HEK293 (cell line): ENCODE measurements around the gene ITGA2.

ENCODE experiments used
- GLIS2 ChIP-seq: fragments of 450-650 bp; formaldehyde crosslinking; IDR thresholded peaks from 2 replicates; pipeline ENCODE4 v1.5.1; 2016; ENCODE audit warnings: missing biosample characterization, missing genetic modification characterization
- IKZF3 ChIP-seq: fragments of 450-650 bp; IDR thresholded peaks from 2 replicates; pipeline ENCODE4 v1.5.0; 2018; ENCODE audit warnings: missing biosample characterization, mild to moderate bottlenecking, missing genetic modification characterization, moderate library complexity
- MZF1 ChIP-seq: fragments of 450-650 bp; formaldehyde crosslinking; IDR thresholded peaks from 2 replicates; pipeline ENCODE4 v1.5.1; 2017; ENCODE audit warnings: missing biosample characterization, missing genetic modification characterization, borderline replicate concordance
- OSR2 ChIP-seq: fragments of 450-650 bp; formaldehyde crosslinking; IDR thresholded peaks from 2 replicates; pipeline ENCODE4 v1.5.1; 2016; ENCODE audit warnings: missing biosample characterization, missing genetic modification characterization
- OVOL3 ChIP-seq: fragments of 450-650 bp; formaldehyde crosslinking; IDR thresholded peaks from 2 replicates; pipeline ENCODE4 v1.5.1; 2016; ENCODE audit warnings: missing biosample characterization, missing genetic modification characterization
- RBAK ChIP-seq: fragments of 450-650 bp; formaldehyde crosslinking; IDR thresholded peaks from 2 replicates; pipeline ENCODE4 v1.5.1; 2016; ENCODE audit warnings: missing biosample characterization, missing genetic modification characterization
- YY2 ChIP-seq: fragments of 450-650 bp; formaldehyde crosslinking; IDR thresholded peaks from 2 replicates; pipeline ENCODE4 v1.5.1; 2016; ENCODE audit warnings: missing biosample characterization, missing genetic modification characterization
- ZBTB21 ChIP-seq: fragments of 450-650 bp; formaldehyde crosslinking; IDR thresholded peaks from 2 replicates; pipeline ENCODE4 v1.5.1; 2017; ENCODE audit warnings: missing biosample characterization, missing genetic modification characterization
- ZBTB7A ChIP-seq: fragments of 450-650 bp; formaldehyde crosslinking; IDR thresholded peaks from 2 replicates; pipeline ENCODE4 v1.5.1; 2016; ENCODE audit warnings: low read depth, missing biosample characterization, missing genetic modification characterization
- ZEB2 ChIP-seq: fragments of 450-650 bp; formaldehyde crosslinking; IDR thresholded peaks from 2 replicates; pipeline ENCODE4 v1.5.1; 2016; ENCODE audit warnings: missing biosample characterization, missing genetic modification characterization
- ZNF146 ChIP-seq: fragments of 450-650 bp; formaldehyde crosslinking; IDR thresholded peaks from 2 replicates; pipeline ENCODE4 v1.5.1; 2016; ENCODE audit warnings: missing biosample characterization, missing genetic modification characterization
- ZNF184 ChIP-seq: fragments of 450-650 bp; IDR thresholded peaks from 2 replicates; pipeline ENCODE4 v1.5.1; 2018; ENCODE audit warnings: missing biosample characterization, mild to moderate bottlenecking, missing genetic modification characterization
- ZNF214 ChIP-seq: fragments of 450-650 bp; formaldehyde crosslinking; IDR thresholded peaks from 2 replicates; pipeline ENCODE4 v1.5.1; 2017; ENCODE audit warnings: missing biosample characterization, mild to moderate bottlenecking, missing genetic modification characterization, borderline replicate concordance
- ZNF23 ChIP-seq: fragments of 450-650 bp; formaldehyde crosslinking; IDR thresholded peaks from 2 replicates; pipeline ENCODE4 v1.5.1; 2016; ENCODE audit warnings: missing biosample characterization, missing genetic modification characterization, borderline replicate concordance
- ZNF239 ChIP-seq: fragments of 450-650 bp; formaldehyde crosslinking; IDR thresholded peaks from 2 replicates; pipeline ENCODE4 v1.5.1; 2016; ENCODE audit warnings: missing biosample characterization, missing genetic modification characterization
- ZNF292 ChIP-seq: fragments of 450-650 bp; formaldehyde crosslinking; IDR thresholded peaks from 2 replicates; pipeline ENCODE4 v1.5.1; 2016; ENCODE audit warnings: low read depth, missing biosample characterization, missing genetic modification characterization, borderline replicate concordance
- ZNF341 ChIP-seq: fragments of 450-650 bp; formaldehyde crosslinking; IDR thresholded peaks from 2 replicates; pipeline ENCODE4; 2016; ENCODE audit warnings: low read depth, missing biosample characterization, missing genetic modification characterization
- ZNF350 ChIP-seq: fragments of 450-650 bp; formaldehyde crosslinking; IDR thresholded peaks from 2 replicates; pipeline ENCODE4 v1.5.0; 2017; ENCODE audit warnings: missing biosample characterization, mild to moderate bottlenecking, missing genetic modification characterization
- ZNF366 ChIP-seq: fragments of 450-650 bp; formaldehyde crosslinking; conservative IDR thresholded peaks from 2 replicates; pipeline ENCODE4 v1.5.1; 2016; ENCODE audit warnings: missing biosample characterization, missing genetic modification characterization
- ZNF404 ChIP-seq: fragments of 450-650 bp; formaldehyde crosslinking; IDR thresholded peaks from 2 replicates; pipeline ENCODE4 v1.5.1; 2017; ENCODE audit warnings: missing biosample characterization, missing genetic modification characterization
- ZNF510 ChIP-seq: fragments of 450-650 bp; formaldehyde crosslinking; IDR thresholded peaks from 2 replicates; pipeline ENCODE4 v1.5.1; 2018; ENCODE audit warnings: mild to moderate bottlenecking, missing genetic modification characterization, missing biosample characterization; ENCODE audit not compliant: insufficient replicate concordance
- ZNF561 ChIP-seq: fragments of 450-650 bp; IDR thresholded peaks from 2 replicates; pipeline ENCODE4 v1.5.1; 2018; ENCODE audit warnings: missing biosample characterization, missing genetic modification characterization, borderline replicate concordance
- ZNF585B ChIP-seq: fragments of 450-650 bp; formaldehyde crosslinking; IDR thresholded peaks from 2 replicates; pipeline ENCODE4 v1.5.1; 2016; ENCODE audit warnings: missing biosample characterization, missing genetic modification characterization
- ZNF701 ChIP-seq: fragments of 450-650 bp; formaldehyde crosslinking; IDR thresholded peaks from 2 replicates; pipeline ENCODE4 v1.5.1; 2016; ENCODE audit warnings: missing biosample characterization, missing genetic modification characterization
- ZNF792 ChIP-seq: fragments of 450-650 bp; formaldehyde crosslinking; IDR thresholded peaks from 2 replicates; pipeline ENCODE4 v1.5.1; 2016; ENCODE audit warnings: missing biosample characterization, missing genetic modification characterization
- ZNF837 ChIP-seq: fragments of 450-650 bp; formaldehyde crosslinking; IDR thresholded peaks from 2 replicates; pipeline ENCODE4 v1.5.1; 2016; ENCODE audit warnings: missing biosample characterization, missing genetic modification characterization
- ZNF843 ChIP-seq: fragments of 450-650 bp; formaldehyde crosslinking; IDR thresholded peaks from 2 replicates; pipeline ENCODE4 v1.5.1; 2016; ENCODE audit warnings: missing biosample characterization, missing genetic modification characterization
- ZSCAN23 ChIP-seq: fragments of 450-650 bp; formaldehyde crosslinking; IDR thresholded peaks from 2 replicates; pipeline ENCODE4 v1.5.1; 2016; ENCODE audit warnings: missing biosample characterization, missing genetic modification characterization
- TF ChIP-seq, protein P1 (sequence below): fragments of 450-650 bp; formaldehyde crosslinking; IDR thresholded peaks from 2 replicates; pipeline ENCODE4 v1.5.1; 2017; ENCODE audit warnings: missing biosample characterization, missing genetic modification characterization
- TF ChIP-seq, protein P2 (sequence below): fragments of 450-650 bp; formaldehyde crosslinking; IDR thresholded peaks from 2 replicates; pipeline ENCODE4 v1.5.1; 2016; ENCODE audit warnings: missing biosample characterization, missing genetic modification characterization
- TF ChIP-seq, protein P3 (sequence below): fragments of 450-650 bp; formaldehyde crosslinking; IDR thresholded peaks from 2 replicates; pipeline ENCODE4 v1.5.1; 2016; ENCODE audit warnings: missing biosample characterization, missing genetic modification characterization
- TF ChIP-seq, protein P4 (sequence below): fragments of 450-650 bp; formaldehyde crosslinking; IDR thresholded peaks from 2 replicates; pipeline ENCODE4 v1.5.1; 2017; ENCODE audit warnings: missing biosample characterization, missing genetic modification characterization
- TF ChIP-seq, protein P5 (sequence below): fragments of 450-650 bp; formaldehyde crosslinking; IDR thresholded peaks from 2 replicates; pipeline ENCODE4 v1.5.1; 2016; ENCODE audit warnings: missing biosample characterization, missing genetic modification characterization
- TF ChIP-seq, protein P6 (sequence below): fragments of 450-650 bp; formaldehyde crosslinking; IDR thresholded peaks from 2 replicates; pipeline ENCODE4 v1.5.1; 2016; ENCODE audit warnings: missing biosample characterization, missing genetic modification characterization

The ITGA2 gene

DNA sequence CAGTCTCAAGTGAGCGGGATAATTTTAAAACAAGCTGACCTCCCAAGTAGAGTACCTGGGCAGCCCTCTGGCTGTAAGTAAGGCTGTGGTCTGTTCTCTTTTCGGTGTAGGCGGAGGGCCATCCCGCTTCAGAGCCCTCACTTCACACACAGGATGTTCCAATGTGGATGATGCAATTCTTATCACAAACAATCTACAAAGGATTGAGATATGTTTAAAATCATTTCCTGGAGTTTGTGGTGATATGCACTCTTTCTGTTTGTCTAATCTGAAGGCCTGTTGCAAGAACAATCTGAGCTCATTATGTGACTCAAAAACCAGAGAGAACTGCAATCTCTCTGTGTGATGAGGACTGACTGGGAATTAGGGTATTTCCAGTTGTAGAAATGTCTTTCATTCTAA is 42.5 kb downstream of the ITGA2 start (continued):
- TF ChIP-seq GLIS2 (tag by site-specific recombination): no peak
- no peak for TF ChIP-seq YY2 (tag by site-specific recombination)
- TF ChIP-seq ZNF837 (tag by site-specific recombination): no peak
- TF ChIP-seq, protein P1, sequence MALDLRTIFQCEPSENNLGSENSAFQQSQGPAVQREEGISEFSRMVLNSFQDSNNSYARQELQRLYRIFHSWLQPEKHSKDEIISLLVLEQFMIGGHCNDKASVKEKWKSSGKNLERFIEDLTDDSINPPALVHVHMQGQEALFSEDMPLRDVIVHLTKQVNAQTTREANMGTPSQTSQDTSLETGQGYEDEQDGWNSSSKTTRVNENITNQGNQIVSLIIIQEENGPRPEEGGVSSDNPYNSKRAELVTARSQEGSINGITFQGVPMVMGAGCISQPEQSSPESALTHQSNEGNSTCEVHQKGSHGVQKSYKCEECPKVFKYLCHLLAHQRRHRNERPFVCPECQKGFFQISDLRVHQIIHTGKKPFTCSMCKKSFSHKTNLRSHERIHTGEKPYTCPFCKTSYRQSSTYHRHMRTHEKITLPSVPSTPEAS (tag by site-specific recombination): no peak
- TF ChIP-seq RBAK (tag by site-specific recombination): no peak
- TF ChIP-seq ZNF366 (tag by site-specific recombination): no peak
- TF ChIP-seq ZSCAN23 (tag by site-specific recombination): no peak
- TF ChIP-seq ZNF701 (tag by site-specific recombination): no peak
- TF ChIP-seq IKZF3 (tag by site-specific recombination): no peak
- no peak for TF ChIP-seq ZNF561 (tag by site-specific recombination)
- TF ChIP-seq ZNF239: no peak
- TF ChIP-seq ZEB2: peak; percentile 44; the same call in 1 of the 2 replicates
- TF ChIP-seq, protein P2, sequence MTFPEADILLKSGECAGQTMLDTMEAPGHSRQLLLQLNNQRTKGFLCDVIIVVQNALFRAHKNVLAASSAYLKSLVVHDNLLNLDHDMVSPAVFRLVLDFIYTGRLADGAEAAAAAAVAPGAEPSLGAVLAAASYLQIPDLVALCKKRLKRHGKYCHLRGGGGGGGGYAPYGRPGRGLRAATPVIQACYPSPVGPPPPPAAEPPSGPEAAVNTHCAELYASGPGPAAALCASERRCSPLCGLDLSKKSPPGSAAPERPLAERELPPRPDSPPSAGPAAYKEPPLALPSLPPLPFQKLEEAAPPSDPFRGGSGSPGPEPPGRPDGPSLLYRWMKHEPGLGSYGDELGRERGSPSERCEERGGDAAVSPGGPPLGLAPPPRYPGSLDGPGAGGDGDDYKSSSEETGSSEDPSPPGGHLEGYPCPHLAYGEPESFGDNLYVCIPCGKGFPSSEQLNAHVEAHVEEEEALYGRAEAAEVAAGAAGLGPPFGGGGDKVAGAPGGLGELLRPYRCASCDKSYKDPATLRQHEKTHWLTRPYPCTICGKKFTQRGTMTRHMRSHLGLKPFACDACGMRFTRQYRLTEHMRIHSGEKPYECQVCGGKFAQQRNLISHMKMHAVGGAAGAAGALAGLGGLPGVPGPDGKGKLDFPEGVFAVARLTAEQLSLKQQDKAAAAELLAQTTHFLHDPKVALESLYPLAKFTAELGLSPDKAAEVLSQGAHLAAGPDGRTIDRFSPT (tag by site-specific recombination): no peak
- no peak for TF ChIP-seq ZNF843 (tag by site-specific recombination)
- TF ChIP-seq ZNF341: no peak
- TF ChIP-seq, protein P3, sequence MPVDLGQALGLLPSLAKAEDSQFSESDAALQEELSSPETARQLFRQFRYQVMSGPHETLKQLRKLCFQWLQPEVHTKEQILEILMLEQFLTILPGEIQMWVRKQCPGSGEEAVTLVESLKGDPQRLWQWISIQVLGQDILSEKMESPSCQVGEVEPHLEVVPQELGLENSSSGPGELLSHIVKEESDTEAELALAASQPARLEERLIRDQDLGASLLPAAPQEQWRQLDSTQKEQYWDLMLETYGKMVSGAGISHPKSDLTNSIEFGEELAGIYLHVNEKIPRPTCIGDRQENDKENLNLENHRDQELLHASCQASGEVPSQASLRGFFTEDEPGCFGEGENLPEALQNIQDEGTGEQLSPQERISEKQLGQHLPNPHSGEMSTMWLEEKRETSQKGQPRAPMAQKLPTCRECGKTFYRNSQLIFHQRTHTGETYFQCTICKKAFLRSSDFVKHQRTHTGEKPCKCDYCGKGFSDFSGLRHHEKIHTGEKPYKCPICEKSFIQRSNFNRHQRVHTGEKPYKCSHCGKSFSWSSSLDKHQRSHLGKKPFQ (tag by site-specific recombination): no peak
- TF ChIP-seq ZBTB21: no peak
- TF ChIP-seq, protein P4, sequence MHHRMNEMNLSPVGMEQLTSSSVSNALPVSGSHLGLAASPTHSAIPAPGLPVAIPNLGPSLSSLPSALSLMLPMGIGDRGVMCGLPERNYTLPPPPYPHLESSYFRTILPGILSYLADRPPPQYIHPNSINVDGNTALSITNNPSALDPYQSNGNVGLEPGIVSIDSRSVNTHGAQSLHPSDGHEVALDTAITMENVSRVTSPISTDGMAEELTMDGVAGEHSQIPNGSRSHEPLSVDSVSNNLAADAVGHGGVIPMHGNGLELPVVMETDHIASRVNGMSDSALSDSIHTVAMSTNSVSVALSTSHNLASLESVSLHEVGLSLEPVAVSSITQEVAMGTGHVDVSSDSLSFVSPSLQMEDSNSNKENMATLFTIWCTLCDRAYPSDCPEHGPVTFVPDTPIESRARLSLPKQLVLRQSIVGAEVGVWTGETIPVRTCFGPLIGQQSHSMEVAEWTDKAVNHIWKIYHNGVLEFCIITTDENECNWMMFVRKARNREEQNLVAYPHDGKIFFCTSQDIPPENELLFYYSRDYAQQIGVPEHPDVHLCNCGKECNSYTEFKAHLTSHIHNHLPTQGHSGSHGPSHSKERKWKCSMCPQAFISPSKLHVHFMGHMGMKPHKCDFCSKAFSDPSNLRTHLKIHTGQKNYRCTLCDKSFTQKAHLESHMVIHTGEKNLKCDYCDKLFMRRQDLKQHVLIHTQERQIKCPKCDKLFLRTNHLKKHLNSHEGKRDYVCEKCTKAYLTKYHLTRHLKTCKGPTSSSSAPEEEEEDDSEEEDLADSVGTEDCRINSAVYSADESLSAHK: no peak
- no peak for TF ChIP-seq ZNF510 (tag by site-specific recombination)
- TF ChIP-seq ZNF792: no peak
- TF ChIP-seq, protein P5, sequence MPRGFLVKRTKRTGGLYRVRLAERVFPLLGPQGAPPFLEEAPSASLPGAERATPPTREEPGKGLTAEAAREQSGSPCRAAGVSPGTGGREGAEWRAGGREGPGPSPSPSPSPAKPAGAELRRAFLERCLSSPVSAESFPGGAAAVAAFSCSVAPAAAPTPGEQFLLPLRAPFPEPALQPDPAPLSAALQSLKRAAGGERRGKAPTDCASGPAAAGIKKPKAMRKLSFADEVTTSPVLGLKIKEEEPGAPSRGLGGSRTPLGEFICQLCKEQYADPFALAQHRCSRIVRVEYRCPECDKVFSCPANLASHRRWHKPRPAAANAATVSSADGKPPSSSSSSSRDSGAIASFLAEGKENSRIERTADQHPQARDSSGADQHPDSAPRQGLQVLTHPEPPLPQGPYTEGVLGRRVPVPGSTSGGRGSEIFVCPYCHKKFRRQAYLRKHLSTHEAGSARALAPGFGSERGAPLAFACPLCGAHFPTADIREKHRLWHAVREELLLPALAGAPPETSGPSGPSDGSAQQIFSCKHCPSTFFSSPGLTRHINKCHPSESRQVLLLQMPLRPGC (tag by site-specific recombination): no peak
- TF ChIP-seq OVOL3: no peak
- no peak for TF ChIP-seq ZBTB7A (tag by site-specific recombination)
- TF ChIP-seq, protein P6, sequence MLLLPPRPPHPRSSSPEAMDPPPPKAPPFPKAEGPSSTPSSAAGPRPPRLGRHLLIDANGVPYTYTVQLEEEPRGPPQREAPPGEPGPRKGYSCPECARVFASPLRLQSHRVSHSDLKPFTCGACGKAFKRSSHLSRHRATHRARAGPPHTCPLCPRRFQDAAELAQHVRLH (tag by site-specific recombination): no peak
- no peak for TF ChIP-seq OSR2 (tag by site-specific recombination)
- no peak for TF ChIP-seq MZF1 (tag by site-specific recombination)
- TF ChIP-seq ZNF585B (tag by site-specific recombination): no peak
- no peak for TF ChIP-seq ZNF350
- no peak for TF ChIP-seq ZNF184 (tag by site-specific recombination)
- TF ChIP-seq ZNF23 (tag by site-specific recombination): no peak
- no peak for TF ChIP-seq ZNF214 (tag by site-specific recombination)
- TF ChIP-seq ZNF404 (tag by site-specific recombination): no peak
- TF ChIP-seq ZNF292: no peak
- no peak for TF ChIP-seq ZNF146 (tag by site-specific recombination)
